HFFc6 (cell line): ENCODE results near the gene WDR90. TPM values are rescaled to one million over a fixed set of nuclear protein-coding genes. Genes with fewer than 3 reads are reported as not detected.

ENCODE experiments used
- DNase-seq: peaks from one replicate; pipeline ENCODE4 v3.0.0-alpha.2; 2018
- H3K27ac Mint-ChIP-seq: 2 replicates; pipeline ENCODE4 v1.8.0; 2020; ENCODE audit warnings: mild to moderate bottlenecking, mixed read lengths
- H3K27me3 Mint-ChIP-seq: 2 replicates; pipeline ENCODE4 v1.8.0; 2021; ENCODE audit warnings: mild to moderate bottlenecking, moderate library complexity, mixed read lengths; ENCODE audit not compliant: insufficient read depth
- H3K36me3 Mint-ChIP-seq: 2 replicates; pipeline ENCODE4 v1.8.0; 2021; ENCODE audit warnings: low read depth, mixed read lengths
- H3K4me1 Mint-ChIP-seq: 2 replicates; pipeline ENCODE4 v1.8.0; 2020; ENCODE audit warnings: low read depth, mixed read lengths
- H3K4me3 Mint-ChIP-seq: 2 replicates; pipeline ENCODE4 v1.8.0; 2020; ENCODE audit warnings: mild to moderate bottlenecking, moderate library complexity, mixed read lengths
- H3K9me3 Mint-ChIP-seq: 2 replicates; pipeline ENCODE4 v1.8.0; 2020; ENCODE audit warnings: mild to moderate bottlenecking, mixed read lengths
- total RNA-seq, 6 experiments: library from RNA; stranded (reverse); fragmentation: NEBNext Ultra II Directional; extraction: Animal tissue kit (Norgen Biotek cat#: 25700); gene quantifications; 2 replicates in 1 of 6; 3 replicates in 5 of 6; pipeline ENCODE4 v1.2.3, GENCODE V29; 2021
- TF ChIP-seq, protein P1 (sequence below): fragments of 200-600 bp; sonication (generic); IDR thresholded peaks from 2 replicates; pipeline ENCODE4 v1.5.0; 2021; ENCODE audit warnings: antibody characterized with exemption, mild to moderate bottlenecking

WDR90 gene
- total RNA-seq, 6 experiments from 2014 or later: 11.6 to 19.0 (median 17.7) TPM

DNA sequence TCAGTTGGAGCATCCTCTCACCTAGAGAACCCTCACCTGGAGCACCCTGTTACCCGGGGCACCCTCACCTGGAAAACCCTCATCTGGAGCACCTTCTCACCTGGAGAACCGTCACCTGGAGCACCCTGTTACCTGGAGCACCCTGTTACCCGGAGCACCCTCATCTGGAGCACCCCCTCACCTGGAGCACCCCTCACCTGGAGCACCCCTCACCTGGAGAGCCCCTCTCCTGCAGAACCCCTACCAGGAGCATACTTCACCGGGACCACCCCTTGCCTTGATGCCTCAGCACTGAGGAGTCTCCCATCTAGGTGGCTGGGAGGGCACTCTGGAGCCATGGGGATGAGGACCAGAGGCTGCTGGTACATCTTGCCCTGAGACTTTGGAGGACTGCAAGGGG, 59.8 kb downstream of the WDR90 start:
- H3K27me3 Mint-ChIP-seq: peaks cover 21% of the 10 kb centered on the region
- H3K4me1 Mint-ChIP-seq: peaks cover 17% of the 10 kb centered on the region
- no peaks in the 10 kb centered on the region for H3K9me3 Mint-ChIP-seq
- H3K27ac Mint-ChIP-seq: no peak overlapping the region
- DNase-seq: no peak
- H3K36me3 Mint-ChIP-seq: no peaks in the 10 kb centered on the region
- H3K4me3 Mint-ChIP-seq: no peak overlapping the region
- TF ChIP-seq, protein P1, sequence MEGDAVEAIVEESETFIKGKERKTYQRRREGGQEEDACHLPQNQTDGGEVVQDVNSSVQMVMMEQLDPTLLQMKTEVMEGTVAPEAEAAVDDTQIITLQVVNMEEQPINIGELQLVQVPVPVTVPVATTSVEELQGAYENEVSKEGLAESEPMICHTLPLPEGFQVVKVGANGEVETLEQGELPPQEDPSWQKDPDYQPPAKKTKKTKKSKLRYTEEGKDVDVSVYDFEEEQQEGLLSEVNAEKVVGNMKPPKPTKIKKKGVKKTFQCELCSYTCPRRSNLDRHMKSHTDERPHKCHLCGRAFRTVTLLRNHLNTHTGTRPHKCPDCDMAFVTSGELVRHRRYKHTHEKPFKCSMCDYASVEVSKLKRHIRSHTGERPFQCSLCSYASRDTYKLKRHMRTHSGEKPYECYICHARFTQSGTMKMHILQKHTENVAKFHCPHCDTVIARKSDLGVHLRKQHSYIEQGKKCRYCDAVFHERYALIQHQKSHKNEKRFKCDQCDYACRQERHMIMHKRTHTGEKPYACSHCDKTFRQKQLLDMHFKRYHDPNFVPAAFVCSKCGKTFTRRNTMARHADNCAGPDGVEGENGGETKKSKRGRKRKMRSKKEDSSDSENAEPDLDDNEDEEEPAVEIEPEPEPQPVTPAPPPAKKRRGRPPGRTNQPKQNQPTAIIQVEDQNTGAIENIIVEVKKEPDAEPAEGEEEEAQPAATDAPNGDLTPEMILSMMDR: no peak

DNA sequence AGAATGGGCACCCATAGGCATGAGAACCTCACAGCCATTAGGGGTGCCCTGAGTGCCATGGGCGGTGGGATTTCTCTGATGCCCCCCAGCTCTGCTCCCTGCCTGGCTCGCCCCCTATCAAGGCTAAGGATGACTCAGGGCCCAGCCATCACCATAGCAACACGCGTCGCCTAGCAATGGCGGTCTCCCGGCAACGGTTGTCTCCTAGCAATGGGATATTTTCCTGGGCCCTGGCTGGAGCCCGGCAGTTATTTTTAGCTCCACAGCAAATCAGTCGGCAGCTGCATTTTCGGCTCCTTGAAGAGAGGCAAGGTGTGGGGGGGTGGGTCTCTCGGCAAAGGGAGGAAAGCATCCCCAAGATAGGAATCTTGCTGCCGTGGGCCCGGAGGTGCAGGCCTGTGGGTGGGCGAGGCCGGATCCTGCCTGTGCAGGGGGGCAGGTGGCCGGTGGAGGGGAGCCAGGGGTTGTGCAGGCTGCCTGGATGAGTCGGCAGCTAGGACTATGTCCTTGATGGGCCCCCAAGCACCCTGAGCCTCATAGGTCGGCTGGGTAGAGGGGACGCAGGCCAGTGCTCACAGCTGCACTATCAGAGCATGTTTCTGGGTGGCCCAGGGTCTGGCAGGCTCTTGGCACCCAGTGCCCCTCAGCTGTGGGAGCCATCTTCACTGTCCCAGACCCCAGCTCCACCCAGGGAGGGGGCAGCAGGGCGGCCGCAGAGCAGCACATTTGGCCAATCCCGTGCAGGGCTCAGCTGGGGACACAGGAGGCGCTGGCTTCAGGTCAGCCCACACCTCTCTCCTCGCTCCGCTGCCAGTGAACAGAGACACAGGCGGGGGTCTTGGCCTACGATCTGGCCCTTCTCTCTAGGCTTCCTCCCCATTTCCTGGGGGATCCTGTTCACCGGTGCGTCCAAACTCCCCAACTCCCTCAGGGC, 60.7 kb downstream of the WDR90 start:
- DNase-seq: peak; percentile 84
- H3K27me3 Mint-ChIP-seq: peaks cover 20% of the 10 kb centered on the region
- peaks cover 20% of the 10 kb centered on the region for H3K4me1 Mint-ChIP-seq
- peak overlapping the region; percentile 58 for H3K27ac Mint-ChIP-seq
- H3K4me3 Mint-ChIP-seq: no peak overlapping the region
- no peaks in the 10 kb centered on the region for H3K9me3 Mint-ChIP-seq
- no peaks in the 10 kb centered on the region for H3K36me3 Mint-ChIP-seq
- TF ChIP-seq, protein P1: no peak; the same call in 1 of the 2 replicates

DNA sequence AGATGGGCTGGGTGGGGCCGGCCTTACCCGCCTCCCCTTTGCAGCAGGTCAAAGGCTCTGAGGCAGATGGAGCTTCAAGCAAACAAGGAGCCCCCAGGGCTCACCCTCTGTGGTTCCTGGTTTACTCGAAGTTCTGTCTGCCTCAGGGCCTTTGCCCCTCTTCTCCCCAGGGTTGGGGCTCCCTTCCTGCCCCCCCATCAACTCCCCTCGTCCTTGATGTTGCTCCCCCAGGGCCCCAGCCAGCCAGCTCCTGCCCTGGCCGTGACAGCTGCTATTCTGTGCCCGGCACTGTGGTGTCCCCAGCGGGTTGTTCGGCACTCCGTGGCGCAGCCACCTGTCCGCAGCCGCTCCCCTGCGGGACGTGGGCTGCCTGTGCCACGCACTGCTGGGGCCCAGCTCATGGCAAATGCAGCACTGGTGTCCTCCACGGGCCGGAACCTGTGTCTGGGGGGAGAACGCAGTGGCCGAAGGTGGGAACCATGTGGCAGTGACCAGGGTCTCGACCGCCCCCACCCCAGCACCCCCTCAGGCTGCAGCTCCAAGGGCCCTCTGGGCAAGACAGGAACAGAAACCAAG, 61.4 kb downstream of the WDR90 start:
- TF ChIP-seq, protein P1: no peak
- DNase-seq: no peak
- no peak overlapping the region for H3K4me3 Mint-ChIP-seq
- H3K36me3 Mint-ChIP-seq: no peaks in the 10 kb centered on the region
- H3K9me3 Mint-ChIP-seq: no peaks in the 10 kb centered on the region
- H3K4me1 Mint-ChIP-seq: peaks cover 20% of the 10 kb centered on the region
- H3K27ac Mint-ChIP-seq: peak overlapping the region; percentile 58
- H3K27me3 Mint-ChIP-seq: peaks cover 20% of the 10 kb centered on the region

DNA sequence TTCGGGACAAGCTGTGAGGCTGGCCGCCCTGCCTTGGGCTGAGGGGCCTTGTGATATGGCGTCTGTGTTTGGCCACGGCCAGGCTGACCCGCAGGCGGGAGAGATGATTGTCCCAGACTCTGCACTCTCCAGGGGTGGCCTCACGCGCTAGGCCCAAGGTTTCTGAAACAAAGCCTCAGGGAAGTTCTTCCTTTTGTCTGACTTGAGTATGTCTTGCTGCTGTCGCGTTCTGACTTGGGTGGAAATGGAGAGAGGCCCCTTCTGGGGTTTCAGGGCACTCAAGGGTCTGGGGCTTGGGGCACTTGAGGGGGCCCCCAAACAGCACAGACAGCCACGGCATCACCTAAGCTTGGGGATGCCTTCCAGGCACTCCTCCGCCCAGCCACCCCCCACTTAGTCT, 61.9 kb downstream of the WDR90 start:
- DNase-seq: no peak
- H3K27ac Mint-ChIP-seq: no peak overlapping the region
- H3K36me3 Mint-ChIP-seq: no peaks in the 10 kb centered on the region
- peaks cover 20% of the 10 kb centered on the region for H3K27me3 Mint-ChIP-seq
- TF ChIP-seq, protein P1: no peak
- no peaks in the 10 kb centered on the region for H3K9me3 Mint-ChIP-seq
- no peak overlapping the region for H3K4me3 Mint-ChIP-seq
- H3K4me1 Mint-ChIP-seq: peaks cover 21% of the 10 kb centered on the region

DNA sequence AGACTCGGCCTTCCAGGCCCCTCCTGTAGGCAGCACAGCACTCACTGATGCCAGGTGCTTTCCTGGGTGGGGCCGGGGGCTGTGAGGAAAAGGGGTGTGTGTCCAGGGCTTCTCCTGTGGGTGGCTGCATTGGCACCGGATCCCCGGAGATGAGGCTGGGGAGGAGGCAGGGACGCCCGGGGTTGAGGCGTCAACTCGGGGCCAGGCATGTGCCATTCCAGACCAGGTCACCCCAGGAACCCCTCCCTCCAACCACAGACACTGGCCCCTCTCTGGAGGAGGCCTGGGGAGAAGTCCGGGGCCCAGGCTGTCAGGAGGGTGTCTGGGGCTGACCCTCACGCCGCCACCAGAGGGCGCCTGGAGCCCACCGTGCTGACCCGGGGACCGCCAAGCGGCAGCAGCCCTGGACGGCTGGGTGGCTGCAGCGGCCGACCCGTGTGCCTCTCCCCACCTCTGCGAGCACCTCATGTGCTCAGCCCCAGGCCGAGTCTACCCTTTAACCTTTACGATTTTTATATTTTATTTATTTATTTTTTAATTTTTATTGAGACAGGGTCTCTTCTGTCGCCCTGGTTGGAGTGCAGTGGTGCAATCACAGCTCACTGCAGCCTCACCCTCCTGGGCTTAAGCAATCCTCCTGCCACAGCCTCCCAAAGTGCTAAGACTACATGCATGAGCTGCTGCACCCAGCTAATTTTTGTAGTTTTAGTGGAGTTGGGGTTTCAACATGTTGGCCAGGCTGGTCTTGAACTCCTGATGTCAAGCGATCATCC, 62.6 kb downstream of the WDR90 start:
- H3K9me3 Mint-ChIP-seq: no peaks in the 10 kb centered on the region
- no peaks in the 10 kb centered on the region for H3K36me3 Mint-ChIP-seq
- peak; percentile 47 for DNase-seq
- H3K27ac Mint-ChIP-seq: no peak overlapping the region
- no peak overlapping the region for H3K4me3 Mint-ChIP-seq
- H3K27me3 Mint-ChIP-seq: peaks cover 15% of the 10 kb centered on the region
- H3K4me1 Mint-ChIP-seq: peaks cover 26% of the 10 kb centered on the region
- TF ChIP-seq, protein P1: peak; percentile 99
